Measurements from ENCODE around the gene PAOX.

PAOX gene

DNA sequence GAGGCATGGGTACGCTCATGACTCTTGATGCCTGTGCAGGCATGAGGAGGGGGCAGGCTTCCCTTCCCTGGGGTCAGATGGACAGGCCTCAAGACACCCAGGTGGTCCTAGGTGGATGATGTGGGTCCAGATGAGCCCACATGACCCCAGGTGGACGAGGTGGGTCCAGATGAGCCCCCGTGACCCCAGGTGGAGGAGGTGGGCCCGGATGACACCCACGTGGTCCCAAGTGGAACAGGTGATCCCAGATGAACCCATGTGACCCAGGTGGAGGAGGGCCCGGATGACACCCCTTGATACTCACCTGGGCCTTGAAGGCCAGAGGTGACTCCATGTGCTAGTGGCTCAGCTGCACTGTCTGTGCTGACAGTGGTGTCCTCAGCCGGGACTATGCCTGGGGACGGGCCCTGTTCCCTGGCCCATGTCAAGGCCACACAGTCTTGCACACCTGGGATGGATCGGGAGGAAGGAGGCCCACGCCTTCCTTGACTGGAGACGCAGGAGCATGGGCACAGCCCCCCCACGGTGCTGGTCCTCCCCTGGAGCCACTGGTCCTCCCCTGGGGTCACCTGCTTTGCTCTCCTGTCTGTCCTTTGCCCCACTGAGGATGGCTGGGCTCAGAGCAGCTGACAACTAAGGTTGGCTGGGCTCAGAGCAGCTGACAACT is 28.6 kb upstream of the PAOX start:
- DNase-seq, result no peak

DNA sequence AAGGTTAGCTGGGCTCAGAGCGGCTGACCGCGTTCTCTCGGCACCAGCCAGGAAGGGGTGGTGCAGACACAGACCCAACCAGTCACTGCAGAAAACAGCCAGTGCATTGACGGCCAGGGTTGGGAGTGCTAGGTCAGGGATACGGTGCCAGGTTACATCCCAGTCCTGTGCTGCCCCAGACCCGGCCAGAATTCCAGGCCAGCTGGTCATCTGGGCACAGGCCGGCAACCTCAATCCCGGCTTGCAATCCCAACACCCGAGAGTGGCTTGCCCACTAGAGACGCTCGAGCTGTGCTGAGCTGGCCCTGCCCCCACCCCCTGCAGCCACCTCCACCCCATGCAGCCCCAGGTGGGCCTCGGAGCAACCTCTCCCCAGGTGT is 28.1 kb upstream of the PAOX start:
- DNase-seq, result no peak

DNA sequence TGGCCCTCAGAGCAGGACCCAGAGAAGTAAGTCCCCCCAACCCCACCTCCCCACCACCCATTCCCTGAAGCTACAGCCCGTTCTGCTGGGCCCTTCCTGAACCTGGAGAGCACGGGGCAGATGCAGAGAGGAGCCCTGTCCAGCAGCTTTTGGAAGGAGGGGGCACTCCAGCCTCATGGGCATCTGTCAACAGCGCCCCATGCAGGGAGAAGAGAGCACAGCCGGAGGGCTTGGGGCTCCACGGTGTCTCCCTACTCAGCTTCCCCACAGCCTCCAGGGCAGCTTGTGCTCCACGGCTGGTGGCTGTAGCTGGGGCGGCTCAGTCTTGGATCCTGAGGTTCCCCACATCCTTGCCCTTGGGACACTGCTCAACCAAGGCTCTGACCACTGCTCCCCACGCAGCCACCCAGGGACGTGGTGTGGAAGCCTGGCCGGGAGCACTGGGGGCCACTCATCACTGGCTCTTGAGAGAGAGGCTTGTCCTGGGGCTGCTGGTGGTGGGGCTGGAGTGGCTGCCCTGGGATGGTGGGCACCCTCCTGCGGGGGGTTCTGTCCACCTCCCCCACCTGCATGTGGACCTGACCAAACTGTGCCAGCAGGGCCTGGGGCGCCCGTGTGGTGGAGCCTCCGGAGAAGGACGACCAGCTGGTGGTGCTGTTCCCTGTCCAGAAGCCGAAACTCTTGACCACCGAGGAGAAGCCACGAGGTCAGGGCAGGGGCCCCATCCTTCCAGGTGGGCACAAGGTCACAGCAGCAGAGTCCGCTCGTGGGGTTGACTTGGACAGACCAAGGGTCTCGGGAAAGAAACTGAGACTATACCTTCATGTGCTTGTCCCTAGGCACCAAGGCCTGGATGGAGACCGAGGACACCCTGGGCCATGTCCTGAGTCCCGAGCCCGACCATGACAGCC is 27.4 kb upstream of the PAOX start:
- no peak for DNase-seq

DNA sequence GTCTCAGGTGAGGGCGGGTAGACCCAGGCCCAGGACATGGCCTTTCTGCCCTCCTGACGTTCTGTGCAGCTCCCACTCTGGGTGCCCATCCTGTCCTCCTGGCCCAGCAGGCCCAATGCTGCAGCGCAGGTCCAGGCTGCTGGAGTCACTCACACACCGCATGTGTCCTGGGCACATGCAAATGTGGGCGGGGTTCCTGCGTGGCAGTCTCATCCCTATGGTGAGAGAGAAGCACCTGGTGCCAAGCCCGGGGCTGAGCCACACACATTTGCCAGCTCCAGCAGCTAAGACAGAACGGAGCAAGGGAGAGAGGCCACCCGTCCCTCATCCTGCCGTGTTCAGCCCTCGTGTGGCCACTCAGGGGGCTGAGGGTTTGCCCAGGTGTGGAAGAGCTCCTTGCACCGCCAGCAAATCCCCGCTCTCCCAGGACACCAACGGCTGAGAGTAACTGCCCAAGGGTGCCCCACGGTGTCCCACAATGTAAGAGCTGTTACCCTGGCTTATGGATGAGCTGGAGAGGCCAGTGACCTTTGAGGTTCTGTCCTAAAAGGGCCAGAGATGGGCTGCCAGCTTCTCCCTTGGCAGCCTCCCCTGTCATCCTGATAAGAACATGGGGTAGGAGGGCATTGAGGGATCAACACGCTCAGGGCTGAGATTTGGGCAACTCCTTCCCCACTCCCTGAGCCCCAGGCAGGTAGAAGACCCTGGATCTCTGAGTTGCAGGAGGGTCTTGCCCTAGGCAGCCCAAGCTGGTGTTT is 25.7 kb upstream of the PAOX start:
- no peak for DNase-seq

DNA sequence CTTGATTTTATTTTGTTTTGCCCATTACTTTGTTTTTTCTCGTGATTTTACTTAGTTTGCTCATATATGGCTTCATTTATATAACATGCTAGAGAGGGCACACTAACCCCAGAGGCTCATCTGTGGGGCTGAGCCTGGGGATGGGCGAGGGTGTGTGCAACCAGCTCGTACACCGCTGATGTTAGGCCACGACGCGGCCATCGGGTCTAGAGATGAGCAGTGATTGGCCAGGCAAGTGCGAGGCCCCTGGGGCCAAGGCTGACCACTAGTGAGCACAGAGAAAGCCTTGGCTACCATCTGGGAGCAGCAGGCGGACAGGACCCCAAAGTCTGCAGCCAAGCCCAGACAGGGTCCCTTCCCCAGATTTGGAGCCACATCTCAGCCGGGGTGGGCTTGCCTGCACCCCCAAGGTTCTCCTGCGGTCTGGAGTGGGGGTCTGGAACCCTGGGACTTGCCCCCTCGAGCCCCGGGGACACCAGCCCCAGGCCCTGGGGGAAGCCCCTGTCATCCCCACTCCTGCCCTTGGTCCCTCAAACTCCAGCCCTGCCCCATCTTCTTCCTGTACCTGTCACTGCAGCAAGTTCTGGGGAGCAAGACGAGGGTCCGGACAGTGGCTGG is 25.0 kb upstream of the PAOX start:
- DNase-seq, result no peak

DNA sequence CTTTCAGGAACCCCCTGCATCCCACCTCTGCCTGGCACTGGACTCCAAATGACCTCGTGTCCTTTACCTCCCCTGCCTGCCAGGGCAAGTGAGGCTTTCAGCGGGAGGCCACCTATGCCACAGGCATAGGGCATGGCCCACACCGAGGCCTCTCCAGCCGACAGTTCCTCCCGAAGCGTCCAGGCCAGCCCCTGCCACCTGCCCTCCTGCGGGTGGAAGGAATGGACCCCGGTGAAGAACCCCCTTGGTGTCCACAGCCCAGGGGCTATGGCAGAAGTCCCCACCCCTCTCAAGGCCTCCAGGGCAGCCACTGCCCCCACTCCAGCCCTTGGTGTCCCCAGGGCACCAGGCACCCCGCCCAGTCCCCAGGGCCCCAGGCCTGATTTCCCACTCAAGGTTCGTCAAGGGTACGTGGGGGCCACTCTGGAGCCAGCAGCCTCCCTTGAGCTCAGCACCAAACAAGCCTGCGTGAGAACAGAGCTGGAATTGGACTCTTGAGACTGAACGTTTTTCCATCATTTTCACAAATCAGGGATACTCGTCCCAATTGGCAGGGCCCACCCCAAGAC is 24.3 kb upstream of the PAOX start:
- DNase-seq, result no peak

DNA sequence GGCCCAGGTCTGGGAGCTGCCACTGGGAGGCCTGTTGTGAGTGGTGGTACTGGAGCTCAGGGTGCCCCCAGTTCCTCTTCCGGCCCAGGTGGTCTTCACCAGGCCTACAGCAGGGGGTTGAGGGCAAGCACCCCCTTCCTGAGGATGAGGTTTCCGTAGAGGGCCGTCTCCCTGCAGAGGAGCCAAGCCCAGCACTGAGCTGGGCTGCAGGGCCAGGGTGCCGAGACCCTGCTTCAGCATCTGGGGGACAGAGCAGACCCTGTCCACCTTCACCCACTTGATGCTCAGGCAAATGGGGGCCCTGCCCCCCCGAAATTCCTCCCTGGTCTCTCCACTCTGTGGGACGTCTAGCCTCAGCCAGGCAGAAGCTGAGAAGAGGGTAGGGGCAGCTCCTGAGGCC is 23.8 kb upstream of the PAOX start:
- DNase-seq, result no peak

DNA sequence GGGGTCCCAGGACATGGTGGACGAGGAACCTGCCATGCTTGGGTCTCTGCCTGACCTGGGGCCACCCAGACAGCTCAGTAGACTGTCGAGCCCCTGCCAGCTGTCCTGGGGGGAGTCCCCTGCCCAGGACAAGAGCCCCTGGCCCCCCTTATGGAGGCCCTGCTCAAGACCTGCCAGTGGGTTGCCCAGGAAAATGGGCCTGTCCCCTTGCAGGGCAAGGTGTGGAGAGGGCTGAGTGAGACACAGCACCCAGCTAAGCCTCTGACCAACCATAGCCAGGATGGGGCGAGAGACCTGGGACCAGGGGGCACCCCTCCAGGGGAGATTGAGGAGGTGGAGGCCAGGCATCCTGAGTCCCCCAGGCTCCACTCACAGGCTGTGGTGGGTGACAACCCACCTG is 23.1 kb upstream of the PAOX start:
- no peak for DNase-seq

DNA sequence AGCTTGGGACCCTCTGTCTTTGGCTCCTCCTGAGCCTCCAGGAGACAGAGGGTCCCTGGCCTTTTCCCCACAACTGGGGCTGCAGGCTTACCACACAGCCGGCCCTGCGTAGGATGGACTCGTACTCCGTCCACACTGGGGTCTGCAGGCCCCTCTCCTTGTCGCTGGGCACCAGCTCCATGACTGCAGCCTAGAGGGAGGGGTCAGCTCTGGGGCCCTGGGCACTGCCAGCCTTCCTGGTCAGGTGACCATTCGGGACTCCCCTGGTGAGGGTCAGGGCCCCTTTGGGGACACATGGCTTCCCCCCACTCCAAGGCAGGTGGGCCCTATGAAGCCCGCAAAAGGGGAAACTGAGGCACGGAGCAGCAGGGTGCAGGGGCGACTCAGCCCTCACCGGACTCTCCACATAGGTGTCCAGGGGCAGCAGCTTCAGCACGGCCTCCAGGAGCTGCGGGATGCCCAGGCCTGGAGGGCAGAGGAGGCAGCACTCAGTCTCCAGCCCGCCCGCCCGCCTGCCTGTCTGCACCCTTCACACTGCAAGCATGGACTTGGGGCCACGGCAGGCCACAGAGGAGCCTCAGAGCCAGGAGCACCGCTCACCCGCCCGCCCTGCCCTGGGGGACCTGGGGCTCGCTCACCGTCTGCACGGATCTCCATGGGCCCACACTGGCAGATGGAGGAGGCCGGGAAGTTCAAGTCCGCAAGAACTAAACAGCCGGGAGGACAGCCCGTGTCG is 22.3 kb upstream of the PAOX start:
- no peak for DNase-seq

DNA sequence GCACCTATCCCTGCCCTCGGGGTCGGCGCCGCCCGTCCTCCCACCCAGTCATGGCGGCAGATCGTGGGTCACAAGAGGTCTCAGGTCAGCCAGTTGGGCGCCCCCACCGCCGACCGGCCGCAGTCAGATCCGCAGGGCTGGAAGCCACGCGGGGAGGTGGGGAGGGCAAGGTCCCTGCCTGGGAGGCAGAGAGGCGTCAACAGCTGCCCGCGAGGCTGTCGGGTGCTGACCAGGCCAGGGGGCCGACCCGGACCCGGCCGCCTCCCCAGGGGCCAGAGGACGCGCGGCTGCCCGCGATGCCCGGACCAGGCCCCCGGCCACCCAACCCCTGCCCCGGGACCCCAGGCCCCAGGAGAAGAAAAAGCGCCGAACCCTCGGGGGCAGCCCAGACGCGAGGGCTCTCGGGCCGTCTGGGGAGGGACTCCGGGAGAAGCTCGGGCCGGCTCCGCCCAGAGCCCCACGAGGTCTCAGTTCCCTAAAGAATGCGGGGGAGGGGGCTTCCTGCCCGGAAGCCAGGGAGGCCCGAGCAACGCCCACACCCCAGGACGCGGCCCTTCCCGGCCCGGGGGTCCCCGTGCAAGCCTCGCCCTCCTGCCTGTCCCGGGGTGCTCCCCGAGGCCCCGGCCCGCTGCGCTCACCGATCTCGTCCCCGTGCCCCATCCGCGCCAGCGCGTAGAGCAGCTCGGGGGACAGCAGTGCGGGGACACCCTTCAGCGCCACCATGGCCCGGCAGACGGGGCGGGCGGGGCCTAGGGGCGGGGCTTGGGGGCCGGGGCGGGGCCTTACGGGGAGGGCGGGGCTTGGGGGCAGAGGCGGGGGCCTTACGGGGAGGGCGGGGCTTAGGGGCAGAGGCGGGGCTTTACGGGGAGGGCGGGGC is 21.5 kb upstream of the PAOX start, which contains the start of gene FUOM:
FUOM (minus strand) TSS at position 735 of the 877 bp plus-strand sequence; CDS start at position 723, 12 bp downstream.
- peak; percentile 88 for DNase-seq

DNA sequence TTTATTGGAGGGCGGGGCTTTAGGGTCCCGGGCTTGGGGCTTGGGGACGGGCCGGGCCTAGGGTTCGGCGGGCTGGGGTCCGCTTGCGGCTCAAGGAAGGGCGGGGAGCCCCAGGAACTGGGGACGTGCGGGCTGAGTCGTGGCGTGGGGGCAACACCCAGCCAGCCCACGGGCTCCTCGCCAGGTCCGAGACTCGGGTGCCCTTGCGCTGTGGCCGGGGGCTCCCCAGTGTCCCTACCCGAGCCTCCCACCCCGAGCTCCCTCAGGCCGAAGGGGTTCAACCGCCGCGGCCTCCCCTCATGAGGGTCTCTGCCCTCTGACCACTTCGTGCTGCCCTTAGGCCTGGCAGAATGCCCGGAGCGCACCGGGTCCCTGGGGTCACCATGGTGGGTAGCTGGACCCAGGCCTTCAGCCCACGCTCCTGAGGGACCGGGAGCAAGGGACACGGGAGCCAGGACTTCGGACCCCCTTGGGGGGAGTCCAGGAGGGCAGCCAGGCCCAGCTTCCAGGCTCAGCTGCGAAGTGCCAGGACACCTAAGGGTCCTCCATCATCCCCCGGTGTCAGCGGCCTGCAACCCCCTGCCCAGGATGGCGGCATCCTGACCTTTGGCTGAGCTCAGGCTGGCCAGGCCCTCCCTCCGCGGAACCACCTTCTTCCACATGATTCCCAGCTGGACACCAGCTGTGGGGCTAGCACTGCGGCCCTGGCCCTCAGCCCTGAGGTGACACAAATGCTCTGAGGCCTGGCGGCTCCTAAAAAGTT is 20.7 kb upstream of the PAOX start:
- no peak for DNase-seq

DNA sequence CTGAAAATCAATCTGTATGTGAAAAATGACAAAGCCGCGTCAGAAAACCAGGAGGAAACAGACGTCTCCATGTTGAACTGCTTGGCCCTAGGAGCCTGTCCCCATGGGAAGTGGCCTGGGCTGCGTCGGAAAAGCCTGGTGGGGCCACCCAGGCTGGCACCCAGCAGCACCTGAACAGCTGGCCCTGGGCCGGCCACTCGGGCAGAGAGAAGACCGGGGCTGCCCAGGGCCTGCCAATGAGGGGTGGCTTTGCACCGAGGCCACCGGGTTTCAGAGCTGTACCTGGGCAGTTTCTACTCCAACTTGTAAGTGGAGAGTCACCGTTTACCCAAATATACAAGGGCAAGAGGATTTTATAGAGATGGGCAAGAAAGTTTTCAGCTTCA is 20.1 kb upstream of the PAOX start:
- no peak for DNase-seq

DNA sequence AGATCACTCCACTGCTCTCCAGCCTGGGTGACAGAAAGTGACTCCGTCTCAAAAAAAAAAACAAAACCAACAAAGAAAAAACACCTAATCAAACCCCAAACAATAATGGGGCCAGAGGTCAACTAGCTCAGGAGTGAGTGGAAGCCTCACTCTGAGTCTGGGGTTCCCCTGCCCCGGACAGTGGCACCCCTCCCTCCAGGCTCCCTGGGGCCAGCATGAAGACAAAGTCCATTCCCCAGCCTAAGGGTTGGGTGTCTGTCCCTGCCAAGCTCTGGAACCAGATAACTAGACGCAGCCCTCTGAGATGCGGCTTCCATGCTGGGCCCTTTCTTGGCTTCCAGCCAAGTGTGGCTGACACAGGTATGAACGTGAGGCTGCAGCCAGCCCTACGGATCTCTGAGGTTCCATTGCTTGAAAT is 19.5 kb upstream of the PAOX start:
- no peak for DNase-seq

DNA sequence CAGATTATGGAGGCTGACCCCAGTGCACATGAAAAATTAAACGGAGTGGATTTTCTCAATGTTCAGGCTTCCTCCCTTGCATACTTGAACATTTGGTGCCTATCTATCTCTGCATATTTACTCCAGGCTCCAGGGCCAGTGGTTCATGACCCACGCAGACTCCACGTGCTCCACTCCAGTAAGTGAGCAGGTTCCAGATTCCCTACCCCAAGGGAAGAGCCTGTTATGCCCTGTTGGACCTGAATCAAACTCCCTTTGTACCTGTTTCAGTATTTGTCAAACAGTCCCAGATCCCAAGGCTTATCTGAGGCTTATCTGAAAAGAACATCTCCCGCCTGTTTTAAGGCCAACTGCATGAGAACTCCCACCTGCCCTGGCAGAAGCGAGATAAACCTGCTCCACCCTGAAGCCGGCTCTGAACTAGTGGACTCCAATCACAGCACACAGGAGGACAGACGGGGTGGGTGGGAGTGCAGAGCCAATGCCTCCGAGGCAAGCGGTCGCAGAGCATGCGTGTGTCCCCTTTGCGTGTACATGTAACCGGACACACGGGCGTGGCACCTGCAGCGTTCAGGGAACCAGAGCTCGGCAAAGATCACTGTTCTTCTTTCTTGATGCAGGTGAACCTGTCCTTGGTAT is 19.0 kb upstream of the PAOX start:
- DNase-seq, result no peak

DNA sequence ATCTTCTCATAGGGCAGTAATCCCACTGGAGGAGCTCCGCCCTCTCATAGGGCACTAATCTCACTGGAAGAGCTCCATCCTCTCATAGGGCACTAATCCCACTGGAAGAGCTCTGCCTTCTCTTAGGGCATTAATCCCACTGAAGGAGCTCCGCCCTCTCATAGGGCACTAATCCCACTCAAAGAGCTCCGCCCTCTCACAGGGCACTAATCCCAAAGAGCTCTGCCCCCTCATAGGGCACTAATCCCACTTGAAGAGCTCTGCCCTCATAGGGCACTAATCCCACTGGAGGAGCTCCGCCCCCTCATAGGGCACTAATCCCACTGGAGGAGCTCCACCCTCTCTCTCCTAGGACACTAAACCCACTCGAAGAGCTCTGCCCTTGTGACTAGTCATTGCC is 17.8 kb upstream of the PAOX start:
- DNase-seq, result no peak

DNA sequence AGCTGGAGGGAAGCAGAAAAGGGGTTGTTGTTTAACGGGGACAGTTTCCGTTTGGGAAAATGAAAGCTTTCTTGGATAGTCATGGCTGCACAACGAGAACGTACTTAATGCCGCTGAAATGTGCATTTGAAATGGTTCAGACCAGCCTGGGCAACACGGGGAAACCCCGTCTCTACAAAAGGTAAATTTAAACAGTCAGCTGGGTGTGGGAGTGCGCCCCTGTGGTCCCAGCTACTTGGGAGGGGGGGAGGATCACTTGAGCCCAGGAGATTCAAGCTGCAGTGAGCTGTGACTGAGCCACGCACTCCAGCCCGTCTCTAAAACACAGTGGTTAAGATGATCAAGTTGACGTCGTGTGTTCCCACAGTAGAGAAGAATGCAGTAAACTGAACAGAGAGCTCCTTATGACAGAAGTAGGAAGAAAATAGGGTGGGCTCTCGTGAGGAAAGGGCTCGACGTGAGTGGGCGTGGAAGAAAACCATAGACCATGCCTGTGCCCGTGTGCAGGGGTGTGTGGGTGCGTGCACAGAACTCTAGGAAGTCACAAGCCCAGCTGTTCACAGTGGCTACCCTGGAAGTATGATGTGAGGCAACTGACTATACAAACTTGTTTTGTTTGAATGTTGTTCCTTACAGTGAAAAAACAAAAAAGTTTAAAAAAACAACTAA is 17.2 kb upstream of the PAOX start:
- DNase-seq, result no peak

DNA sequence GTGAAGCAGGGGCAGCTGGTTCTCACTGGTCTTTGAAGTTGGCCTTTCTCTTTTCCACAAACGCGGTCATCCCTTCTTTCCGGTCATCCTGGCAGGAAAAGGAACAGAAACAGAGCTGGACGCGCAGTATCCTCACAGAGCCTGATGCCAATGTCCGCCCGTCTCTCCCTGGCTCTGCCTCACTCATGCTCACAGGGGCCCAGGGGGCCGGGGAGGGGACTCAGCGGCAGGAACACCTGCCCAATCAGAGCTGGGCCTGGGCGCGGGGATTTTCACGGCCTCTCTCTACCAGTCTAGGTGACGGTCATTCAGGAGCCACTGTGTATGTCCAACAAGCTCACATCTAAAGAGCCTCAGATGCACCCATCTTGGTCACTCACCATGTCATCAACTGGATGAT is 16.2 kb upstream of the PAOX start:
- no peak for DNase-seq

DNA sequence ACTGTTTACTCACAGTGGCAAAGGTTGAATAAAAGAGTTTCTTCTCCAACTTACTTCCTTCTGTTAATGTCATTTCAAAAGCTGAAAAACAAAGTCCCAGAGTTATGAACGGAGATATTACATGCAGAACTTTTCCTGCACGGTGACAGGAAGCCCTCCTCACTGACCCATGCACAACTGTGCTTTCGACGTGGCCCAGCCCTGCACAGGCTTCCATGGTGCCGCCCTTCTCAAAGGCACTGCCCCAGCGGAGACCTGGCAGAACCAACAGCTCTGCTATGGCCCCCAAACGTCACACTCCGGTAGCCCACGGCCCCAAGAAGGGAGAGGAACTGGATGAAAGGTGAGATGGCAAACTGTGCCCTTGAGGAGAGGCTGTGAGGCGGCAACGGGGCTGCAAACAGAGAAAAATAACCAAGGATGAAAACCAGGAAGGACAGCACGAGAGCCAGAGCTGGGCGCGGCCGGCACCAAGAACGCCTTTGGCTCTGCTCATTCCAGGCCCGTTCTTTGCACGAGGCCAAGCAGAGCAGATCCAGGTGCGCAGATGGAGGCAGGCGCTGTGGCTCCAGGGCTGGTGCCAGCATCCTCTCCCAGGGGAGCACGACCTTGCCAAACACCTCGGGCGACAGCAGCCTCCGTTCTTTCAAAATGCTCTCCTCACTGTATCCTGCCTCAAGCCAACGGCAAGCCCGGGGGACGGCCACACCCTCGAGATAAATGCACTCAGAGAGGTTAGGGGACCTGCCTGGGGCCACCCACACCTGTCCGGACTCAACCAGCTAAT is 14.2 kb upstream of the PAOX start:
- DNase-seq, result no peak
